Ecto neural progenitor cell (in vitro differentiated cells): ENCODE data around the gene XRCC5.

Experiments used
- DNase-seq: peaks from one replicate; pipeline ENCODE4 v3.0.0-alpha.2; 2018; ENCODE audit warnings: low spot score

XRCC5 gene

DNA sequence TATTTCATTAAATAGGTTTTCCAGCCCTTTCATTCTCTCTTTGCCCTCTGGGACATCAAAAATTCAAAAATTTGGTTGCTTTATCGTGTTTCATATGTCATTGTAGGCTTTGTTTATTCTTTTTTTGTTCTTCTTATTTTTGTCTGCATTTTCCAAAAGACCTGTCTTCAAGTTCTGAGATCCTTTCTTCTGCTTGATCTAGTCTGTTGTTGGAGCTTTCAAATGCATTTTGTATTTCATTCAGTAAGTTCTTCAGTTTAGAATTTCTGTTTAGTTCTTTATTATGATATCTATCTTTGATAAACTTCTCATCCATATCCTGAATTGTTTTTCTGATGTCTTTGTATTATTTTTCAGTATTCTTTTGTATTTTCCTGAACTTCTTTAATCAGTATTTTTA is 123.6 kb downstream of the XRCC5 start:
- no peak for DNase-seq

DNA sequence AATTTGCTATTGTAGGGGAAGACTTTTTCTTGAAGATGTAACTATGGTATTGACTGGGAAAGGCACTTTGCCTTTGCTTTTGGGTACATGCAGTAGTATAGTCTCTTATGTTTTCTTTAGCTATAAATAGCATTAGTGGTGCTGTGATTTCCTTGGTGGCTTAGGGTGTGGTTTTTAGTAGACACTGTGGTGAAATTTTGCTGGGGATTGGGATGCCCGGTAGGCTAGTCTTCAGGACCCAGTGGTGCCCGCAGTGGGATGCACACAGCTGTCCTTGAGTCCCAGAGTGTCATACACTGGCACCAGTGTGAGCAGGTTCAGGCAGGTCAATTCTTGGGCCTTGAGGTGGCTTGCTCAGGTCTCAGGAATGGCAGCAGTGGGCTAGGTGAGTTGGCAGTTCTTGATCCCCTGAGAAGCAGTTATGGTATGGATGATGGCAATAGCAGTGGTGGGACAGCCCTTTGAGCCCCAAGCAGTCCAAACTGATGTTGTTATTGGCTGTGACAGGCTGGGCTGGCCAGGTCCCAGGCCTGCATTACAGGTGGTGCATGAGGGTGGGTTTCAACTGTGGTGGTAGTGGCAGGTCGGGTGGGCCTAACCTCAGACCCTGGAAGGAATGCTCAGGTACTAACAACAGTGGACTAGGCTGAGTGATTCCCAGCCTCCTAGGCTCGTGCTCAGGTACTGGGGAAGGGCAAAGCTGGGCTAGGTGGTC is 124.3 kb downstream of the XRCC5 start:
- no peak for DNase-seq

DNA sequence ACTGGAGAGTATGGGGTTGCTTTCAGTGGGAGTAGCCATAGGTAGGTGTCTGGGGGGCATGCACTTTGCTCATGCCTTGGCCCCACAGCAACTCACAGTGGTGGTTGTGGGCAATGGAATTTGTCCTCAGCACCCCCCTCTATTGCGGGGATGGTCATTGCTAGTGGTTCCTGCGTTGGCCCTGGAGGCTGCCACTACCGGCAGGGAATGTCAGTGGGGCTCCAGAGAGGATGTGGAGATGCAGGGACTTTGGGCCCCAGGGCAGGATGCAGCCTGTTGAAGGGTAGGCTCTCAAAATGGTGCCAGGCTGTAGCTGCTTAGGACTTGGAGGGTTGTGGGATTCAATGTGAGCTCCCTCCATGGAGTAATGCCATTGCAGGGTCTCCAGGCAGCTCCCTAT is 125.0 kb downstream of the XRCC5 start:
- DNase-seq = no peak

DNA sequence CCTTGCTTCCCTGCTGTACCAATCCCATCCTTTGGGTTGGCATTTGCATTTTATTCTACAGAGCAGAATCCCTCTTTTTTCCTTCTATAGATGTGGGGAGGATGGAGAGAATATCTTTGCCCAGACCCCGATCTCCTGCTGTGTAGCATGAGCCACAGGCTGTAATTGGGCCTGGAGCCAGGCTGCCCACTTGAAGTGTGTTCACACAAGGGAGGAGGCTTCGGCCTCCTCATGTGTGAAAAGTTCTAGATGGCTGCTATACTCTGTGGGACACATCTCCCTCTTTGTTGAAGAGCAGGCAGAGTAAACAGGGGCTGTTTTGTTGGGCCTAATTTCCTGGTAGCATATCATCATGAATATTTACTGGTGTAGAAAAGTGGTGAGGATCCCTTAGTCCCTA is 126.3 kb downstream of the XRCC5 start:
- no peak for DNase-seq

DNA sequence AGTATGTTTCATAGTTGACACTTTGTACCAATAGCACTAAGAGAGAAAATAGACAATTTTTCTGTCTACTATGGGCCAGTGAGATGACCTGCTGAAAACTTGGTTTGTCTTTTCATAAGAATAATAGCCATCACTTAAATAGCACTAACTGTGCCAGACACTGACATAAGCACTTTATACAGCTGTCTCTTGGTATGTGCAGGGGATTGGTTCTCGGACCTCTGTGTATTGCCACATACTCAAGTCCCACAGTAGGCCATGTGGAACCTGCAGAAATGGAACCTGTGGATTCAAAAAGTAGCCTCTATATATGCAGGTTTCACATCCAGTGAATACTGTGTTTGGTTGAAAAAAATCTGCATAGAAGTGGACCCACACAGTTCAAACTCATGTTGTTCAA is 126.7 kb downstream of the XRCC5 start:
- DNase-seq = no peak

- DNase-seq = no peak
Observed at GRCh38 chr2:216236486-216236885, 127.3 kb downstream of the XRCC5 start.

DNA sequence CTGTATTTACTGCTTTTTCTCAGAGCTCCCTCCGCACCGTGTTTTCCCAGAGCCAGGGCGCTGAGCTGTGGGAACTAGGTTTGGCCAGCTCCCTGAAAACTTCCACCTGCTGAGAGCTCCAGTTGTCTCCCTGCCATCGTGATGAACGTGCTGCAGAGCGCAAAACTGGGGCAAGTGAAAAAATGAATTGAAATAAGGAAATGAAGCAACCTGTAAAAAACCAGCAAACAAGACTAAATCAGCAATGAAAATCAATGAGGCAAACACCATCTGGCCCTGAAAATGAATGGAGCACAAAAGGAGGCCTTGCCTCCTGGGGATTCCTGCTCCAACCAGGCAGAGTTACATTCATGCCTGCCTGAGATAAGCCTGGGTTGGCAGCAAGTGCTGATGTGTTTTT is 133.2 kb downstream of the XRCC5 start:
- DNase-seq = no peak

GRCh38 chr2:216243026-216243425 is 133.9 kb downstream of the XRCC5 start:
- DNase-seq = no peak

DNA sequence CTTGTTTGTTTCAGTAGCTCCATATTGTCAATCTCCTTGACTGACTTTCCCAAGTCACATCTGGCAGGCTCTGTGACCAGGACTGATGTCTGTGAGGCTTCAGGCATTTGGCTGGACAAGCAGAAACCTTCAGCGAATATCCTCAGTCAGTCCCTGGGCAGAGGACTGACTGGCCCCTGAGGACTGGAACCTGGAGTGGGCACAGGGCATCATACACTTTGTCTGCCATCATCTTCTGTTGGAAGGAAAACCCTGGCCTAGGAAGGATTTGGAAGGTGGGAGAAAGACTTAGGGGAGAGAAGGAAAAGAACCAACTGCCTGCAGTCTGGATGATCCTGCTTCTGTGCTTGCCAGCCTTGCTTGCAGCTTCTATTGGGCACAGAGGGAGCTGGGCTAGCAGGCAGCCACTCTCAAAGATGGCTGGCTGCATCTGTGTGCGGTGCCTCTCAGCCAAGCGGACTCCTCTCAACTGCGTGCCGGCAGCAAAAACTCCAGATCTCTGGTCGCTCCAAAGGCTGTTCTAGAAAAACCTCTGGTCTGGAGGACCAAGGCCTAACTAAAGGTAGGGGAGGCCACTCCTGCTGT is 136.3 kb downstream of the XRCC5 start:
- DNase-seq = no peak

DNA sequence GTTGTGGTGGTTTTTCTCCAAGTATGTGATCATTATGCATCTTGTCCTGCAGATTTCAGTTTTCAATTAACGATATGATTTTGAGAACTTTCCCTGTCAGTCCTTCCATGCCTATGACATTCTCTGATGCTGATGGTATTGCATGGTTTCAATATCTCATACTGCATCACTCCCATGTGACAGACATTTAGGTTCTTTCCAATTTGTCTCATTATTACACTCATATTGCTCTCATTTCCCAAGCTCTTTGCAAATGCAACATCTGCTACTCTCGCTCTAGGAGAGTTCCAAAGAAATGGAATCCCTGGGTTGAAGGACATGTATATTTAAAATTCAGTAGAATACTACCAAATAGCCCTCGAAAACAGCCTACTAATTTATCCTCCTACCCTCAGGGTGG is 137.6 kb downstream of the XRCC5 start:
- no peak for DNase-seq
